ENCODE results near the gene OSBP2.

DNA sequence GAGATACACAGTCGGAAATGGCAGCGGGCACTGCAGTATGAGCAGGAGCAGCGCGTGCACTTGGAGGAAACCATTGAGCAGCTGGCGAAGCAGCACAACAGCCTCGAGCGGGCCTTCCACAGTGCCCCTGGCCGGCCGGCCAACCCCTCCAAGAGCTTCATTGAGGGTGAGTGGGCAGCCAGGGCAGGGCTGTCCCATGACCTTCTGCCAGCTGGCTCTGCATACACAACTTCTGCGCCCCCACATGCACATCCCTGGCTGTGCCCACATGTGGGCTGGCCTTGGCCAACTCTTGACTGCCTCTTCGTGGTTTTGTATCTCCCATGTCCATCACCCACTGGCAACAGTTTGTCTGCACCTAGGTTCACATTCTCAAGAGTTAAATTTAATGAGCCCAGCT, 192.8 kb downstream of the OSBP2 start:
- TF ChIP-seq, protein P1, sequence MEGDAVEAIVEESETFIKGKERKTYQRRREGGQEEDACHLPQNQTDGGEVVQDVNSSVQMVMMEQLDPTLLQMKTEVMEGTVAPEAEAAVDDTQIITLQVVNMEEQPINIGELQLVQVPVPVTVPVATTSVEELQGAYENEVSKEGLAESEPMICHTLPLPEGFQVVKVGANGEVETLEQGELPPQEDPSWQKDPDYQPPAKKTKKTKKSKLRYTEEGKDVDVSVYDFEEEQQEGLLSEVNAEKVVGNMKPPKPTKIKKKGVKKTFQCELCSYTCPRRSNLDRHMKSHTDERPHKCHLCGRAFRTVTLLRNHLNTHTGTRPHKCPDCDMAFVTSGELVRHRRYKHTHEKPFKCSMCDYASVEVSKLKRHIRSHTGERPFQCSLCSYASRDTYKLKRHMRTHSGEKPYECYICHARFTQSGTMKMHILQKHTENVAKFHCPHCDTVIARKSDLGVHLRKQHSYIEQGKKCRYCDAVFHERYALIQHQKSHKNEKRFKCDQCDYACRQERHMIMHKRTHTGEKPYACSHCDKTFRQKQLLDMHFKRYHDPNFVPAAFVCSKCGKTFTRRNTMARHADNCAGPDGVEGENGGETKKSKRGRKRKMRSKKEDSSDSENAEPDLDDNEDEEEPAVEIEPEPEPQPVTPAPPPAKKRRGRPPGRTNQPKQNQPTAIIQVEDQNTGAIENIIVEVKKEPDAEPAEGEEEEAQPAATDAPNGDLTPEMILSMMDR (IDR thresholded peaks at IDR 0.05): no peak
- TF ChIP-seq POLR2A (IDR thresholded peaks at IDR 0.05): no peak
